Erythroblast (primary cell): ENCODE data around the gene CHN1.

Experiments
- GATA1 ChIP-seq: IDR thresholded peaks from 2 replicates; pipeline ENCODE4 v1.6.1; 2011; ENCODE audit warnings: low read depth, mild to moderate bottlenecking, control low read depth, low read length, moderate library complexity
- POLR2A ChIP-seq: IDR thresholded peaks from 2 replicates; pipeline ENCODE4 v1.6.1; 2011; ENCODE audit warnings: mild to moderate bottlenecking, low read length

- TF ChIP-seq POLR2A, result no peak
- no peak for TF ChIP-seq GATA1
These were observed 189.7 kb downstream of the CHN1 start for GRCh38 chr2:174815526-174815925.
